Islet of Langerhans (tissue), 1 donor: ENCODE measurements around the gene C1orf226.

Experiments used
- FAIRE-seq: peaks from one replicate; lab custom pipeline; 2011; peaks lifted over from hg19 to GRCh38; lab: Jason Lieb, UNC

Gene C1orf226

DNA sequence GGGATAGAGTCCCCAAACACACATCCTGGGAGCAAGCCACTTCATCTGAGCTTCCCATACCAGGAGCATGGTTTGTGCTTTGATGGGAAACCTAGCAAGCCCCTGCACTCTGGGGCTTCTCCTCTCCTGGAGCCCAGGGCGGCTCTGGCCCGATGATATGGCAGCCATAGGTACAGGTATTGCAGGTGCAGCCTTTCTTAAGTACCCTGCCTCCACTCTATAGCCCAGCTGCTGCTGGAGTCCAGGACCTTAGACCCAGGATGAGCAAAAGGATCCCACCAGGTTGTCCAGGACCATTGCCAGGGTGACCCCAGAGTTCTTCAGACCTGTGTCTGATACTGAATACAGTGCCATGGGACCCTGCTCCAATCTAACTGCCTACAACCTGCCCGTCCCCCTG, 4.2 kb downstream of the C1orf226 start:
- FAIRE-seq: no peak

DNA sequence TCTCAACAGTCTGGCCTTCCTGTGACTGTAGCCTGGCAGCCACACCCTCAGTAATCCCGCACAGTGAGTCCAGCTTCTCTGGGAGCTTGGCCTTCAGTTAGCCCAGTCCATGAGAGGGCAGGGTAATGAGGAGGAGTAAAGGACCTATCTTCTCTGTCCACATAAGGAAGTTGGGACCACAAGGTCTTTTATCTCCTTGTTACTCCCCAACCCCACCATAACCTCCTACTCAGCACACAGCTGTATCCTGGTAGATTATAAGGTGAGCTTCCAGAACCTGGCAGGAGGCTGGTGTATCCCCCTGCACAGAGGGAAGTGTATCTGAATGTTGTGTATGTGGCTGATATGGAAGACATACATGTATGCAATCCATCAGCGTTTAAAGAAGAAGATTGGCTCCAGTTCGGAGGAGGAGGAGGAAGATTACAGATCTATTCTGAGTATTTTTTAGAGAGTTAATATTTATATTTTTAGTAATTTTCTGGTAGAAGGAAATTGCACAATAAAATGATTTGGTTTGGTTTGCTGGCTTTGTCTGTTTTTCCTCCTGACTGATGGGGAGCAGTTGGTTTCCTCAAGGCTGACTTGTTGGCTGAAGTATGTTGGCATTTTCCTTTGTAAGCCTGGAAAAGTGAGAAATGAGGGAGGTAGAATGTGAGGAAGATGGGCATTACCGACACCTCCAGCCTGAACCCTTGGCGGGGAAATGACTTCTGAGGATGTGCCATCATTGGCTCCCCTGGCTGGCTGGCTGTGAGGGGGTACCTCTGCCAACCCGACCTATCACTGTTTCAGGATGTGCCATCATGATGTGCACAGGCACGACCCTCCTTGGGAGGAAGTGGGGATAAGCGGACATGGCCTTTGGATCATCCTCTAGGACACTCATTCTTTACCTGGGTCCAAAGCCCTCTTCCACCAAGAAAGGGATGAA, 5.0 kb downstream of the C1orf226 start:
- FAIRE-seq: no peak

DNA sequence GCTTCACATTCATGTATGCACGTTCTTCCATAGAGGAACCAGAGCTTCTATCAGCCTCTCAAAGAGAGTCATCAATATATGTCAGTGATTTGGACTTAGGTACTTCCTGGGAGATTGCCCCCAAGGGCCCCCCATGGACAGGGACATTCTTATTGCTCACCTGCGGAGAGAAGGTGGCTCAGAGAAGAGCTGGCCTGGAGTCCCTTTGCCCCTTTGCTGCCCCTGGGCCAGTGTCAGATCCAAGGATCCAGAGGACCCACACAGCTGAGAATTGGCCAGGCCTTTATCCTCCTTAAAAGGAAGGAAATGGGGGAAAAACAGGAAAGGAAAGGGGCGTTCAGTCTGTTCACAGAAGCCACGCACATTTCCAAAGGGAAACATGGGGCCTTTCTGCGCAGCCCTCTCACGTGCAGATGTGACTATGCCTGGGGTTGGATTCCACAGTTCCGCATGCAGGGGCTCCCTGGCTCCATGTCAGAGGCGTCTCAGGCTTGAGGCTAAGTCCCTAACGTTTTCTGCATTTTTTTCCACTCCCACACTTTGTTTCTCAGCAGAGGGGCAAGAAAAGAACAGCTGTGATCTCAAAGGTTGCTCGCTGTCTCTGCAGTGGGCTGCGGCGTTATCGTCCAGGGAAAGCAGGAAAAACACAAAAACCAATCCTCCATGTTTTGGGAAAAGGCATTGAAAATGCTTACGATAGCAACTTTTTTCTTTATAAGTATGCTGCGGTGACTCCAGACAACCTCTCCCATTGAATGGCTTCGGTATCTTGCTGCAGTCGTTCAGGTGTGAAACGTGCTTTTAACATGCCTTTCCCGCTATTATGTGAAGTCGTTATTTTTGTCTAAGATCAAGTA, 5.9 kb downstream of the C1orf226 start:
- no peak for FAIRE-seq

- FAIRE-seq: no peak
Observed at GRCh38 chr1:162388083-162388594, 6.6 kb downstream of the C1orf226 start.

DNA sequence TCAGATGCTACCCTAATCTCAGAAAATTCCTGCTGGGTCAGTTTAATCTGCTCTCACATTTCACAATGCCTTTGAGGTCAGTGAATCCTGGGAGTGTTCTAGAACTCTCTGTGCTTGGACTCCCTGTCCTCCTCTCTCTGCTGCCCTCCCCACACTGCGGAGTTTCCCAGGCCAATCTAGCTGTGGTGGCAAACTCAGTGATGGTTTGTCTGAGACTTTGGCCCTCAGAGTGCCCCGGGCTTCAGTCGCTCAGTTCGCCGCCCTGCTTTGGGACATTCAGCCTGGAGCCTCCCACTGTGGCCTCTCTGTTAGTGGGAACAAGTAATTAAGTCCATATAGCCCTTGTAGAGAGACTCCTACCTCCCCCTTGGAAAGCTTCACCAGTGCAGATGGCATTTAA, 7.1 kb downstream of the C1orf226 start:
- no peak for FAIRE-seq

DNA sequence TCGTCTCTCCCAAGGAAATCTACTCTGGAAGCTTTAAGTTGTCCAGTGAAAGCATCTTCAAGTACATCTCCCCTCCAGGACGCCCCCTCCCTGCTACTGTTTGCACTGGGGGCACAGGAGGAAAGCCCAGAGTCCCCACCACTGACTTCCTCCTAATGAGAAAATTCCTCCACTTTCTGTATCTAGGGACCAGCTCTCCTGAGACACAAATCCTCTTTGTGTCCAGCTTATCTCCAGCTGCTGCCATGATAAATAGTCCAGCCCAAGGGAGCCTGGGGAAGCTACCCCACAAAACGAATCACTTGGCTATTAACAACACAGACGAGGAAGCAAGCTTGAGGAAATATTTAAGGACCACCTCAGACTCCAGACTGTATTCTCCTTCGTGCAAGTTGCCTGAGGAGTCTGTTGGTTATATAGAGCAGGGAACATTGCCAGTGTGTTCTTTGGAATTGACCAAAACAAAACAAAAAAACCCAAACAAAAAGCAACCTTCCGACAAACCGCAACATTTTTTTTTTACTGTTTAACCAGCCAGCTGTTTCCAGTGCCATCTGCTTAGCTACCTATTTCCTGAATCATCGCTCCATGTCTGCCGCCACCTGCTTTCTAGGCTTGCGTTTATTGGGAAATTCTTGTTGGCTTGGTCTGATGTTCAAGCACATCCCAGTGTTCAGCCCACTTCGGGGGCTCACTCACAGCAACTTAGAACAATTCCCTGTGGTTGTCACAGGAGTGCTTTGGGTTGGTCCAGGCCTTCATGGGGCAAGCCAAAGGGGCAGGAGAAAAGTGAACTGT, 7.7 kb downstream of the C1orf226 start:
- no peak for FAIRE-seq

GRCh38 chr1:162389971-162390370, 8.4 kb downstream of the C1orf226 start:
- FAIRE-seq: no peak

- no peak for FAIRE-seq
Observed at GRCh38 chr1:162390396-162391185, 9.1 kb downstream of the C1orf226 start.

- FAIRE-seq: peak; percentile 71
Observed at GRCh38 chr1:162391790-162392563, 10.4 kb downstream of the C1orf226 start.

- FAIRE-seq: no peak
Observed at GRCh38 chr1:162396201-162396906, 14.8 kb downstream of the C1orf226 start.

DNA sequence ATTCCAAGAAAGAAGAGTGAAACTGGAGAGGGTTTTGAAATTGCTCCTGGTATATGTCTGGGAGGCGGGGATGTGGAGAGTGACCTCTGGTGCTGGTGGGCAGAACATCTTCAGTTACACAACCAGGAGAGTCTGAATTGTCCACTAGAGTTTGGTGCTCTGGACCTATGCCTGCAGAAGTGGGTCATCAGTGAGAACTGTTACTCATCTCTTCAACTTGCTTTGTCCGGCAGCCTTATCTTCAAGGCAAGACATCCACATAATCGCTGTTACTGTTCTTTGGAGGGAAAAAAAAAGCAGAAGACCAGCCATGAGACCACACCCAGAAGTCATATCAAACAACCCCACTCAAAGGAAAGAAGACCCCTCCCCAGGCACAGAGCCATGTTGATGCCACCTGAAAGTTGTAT, 15.5 kb downstream of the C1orf226 start:
- FAIRE-seq: no peak

- no peak for FAIRE-seq
Observed at GRCh38 chr1:162397943-162398560, 16.5 kb downstream of the C1orf226 start.

GRCh38 chr1:162398999-162399580, 17.6 kb downstream of the C1orf226 start:
- no peak for FAIRE-seq

- no peak for FAIRE-seq
Observed at GRCh38 chr1:162400790-162401355, 19.3 kb downstream of the C1orf226 start.

- FAIRE-seq: no peak
Observed at GRCh38 chr1:162404550-162405160, 23.1 kb downstream of the C1orf226 start.

DNA sequence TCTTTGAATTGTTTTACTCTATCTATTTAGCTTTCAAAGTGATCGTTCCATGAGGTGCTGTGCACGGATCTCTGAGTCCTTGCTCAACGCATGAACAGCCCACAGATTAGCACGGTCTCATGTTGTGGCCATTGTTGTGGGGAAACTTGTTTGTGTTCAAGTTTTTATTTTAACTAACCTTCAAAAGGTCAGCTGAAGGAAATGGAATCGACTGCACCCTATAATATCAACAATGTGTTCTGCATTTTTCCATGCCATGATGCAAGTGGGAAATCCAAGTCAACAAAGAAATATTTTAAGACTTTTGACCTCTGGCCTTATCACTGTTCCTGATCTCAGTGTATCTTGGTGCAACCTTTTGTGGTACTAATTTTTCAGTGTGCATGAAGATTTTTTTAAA, 24.3 kb downstream of the C1orf226 start:
- no peak for FAIRE-seq

DNA sequence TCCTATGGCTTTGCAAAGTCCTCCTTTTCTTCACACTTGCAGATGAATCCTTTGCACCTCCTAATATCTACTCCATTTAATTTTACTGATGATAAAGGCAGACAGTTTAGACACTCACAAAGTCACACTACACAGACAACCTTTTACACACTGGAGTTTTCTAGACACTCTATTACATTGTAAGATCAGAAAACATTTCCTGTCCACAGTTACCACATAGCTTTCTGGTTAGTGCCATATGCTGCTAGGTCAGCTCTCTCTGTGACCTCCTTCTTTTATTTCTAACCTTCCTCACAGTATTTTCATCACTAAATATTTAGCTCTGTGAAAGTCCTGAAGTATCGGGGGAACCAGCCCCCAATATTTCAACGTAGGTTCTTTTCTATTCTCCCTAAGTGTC, 25.3 kb downstream of the C1orf226 start:
- no peak for FAIRE-seq

DNA sequence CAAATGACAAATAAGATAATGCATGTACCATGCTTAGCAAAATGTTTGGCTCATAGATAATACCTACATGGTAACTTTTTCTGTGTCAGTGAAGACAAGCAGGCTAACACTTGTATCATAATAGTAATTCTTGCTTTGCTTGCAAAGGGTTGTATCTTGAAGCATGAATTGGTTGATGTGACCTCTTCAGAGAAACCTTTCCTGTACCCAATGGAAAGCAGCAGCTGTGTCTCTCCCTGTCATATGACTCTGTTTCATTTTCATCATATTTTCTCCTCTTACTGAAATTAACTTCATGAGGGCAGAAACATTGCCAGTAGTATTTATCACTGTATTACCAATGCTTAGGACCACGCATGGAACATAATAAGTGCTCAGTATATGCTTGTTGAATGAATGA, 26.0 kb downstream of the C1orf226 start:
- no peak for FAIRE-seq
